Stimulated activated CD4-positive, alpha-beta T cell treated with anti-CD3 and anti-CD28 coated beads, Interleukin-12 subunit alpha, Interleukin-12 subunit beta, amount 100 ng/mL, for 4 hours (primary cell): ENCODE data around the gene ATF6.
"Not testable (repeated sequence)": the region's sequence is repeated elsewhere in the genome, so short reads cannot be mapped to it uniquely, and the experiment has no call there.

ENCODE experiments used
- DNase-seq: peaks from one replicate; pipeline ENCODE4 v3.0.0-alpha.2; 2020

ATF6 gene, protein sequence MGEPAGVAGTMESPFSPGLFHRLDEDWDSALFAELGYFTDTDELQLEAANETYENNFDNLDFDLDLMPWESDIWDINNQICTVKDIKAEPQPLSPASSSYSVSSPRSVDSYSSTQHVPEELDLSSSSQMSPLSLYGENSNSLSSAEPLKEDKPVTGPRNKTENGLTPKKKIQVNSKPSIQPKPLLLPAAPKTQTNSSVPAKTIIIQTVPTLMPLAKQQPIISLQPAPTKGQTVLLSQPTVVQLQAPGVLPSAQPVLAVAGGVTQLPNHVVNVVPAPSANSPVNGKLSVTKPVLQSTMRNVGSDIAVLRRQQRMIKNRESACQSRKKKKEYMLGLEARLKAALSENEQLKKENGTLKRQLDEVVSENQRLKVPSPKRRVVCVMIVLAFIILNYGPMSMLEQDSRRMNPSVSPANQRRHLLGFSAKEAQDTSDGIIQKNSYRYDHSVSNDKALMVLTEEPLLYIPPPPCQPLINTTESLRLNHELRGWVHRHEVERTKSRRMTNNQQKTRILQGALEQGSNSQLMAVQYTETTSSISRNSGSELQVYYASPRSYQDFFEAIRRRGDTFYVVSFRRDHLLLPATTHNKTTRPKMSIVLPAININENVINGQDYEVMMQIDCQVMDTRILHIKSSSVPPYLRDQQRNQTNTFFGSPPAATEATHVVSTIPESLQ

DNA sequence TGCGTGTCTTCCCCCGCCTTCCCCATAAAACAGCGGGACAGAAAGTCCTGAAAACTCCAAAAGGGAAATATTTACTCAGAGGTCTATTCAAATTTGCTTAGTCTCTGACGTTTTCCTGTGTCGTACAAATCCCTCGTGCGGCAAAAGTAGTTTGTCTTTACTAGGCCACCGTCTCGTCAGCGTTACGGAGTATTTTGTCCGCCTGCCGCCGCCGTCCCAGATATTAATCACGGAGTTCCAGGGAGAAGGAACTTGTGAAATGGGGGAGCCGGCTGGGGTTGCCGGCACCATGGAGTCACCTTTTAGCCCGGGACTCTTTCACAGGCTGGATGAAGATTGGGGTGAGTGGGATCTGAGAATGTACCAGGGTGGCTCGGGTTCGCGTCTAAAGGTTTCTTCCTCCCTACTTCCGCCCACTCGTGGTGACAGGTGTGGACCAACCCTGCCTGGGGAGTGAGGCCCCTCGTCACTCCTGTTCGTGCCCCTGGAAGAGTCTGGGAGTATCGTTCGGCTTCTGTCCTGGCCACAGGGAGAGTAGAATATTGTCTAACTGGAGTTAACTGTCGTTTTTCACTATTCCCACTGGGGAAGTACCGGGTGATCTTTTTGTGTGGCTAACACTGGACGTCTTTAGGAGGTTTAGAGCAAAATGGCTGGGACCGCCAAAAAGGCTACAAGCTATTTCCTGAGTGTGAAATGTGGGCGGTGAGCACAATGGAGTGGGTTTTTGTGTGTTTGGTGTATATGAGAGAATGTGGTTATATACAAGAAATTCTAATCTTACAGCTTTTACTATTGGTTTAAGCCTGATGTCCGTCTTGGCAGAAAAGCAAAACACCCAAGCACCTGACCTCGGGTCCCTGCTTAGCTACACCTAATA, at the start of gene ATF6:
Gene ATF6, plus strand, starts transcription at position 219 of the 880 bp plus-strand sequence. Its CDS starts 41 bp downstream, at position 260.
- DNase-seq = peak; percentile 72

DNA sequence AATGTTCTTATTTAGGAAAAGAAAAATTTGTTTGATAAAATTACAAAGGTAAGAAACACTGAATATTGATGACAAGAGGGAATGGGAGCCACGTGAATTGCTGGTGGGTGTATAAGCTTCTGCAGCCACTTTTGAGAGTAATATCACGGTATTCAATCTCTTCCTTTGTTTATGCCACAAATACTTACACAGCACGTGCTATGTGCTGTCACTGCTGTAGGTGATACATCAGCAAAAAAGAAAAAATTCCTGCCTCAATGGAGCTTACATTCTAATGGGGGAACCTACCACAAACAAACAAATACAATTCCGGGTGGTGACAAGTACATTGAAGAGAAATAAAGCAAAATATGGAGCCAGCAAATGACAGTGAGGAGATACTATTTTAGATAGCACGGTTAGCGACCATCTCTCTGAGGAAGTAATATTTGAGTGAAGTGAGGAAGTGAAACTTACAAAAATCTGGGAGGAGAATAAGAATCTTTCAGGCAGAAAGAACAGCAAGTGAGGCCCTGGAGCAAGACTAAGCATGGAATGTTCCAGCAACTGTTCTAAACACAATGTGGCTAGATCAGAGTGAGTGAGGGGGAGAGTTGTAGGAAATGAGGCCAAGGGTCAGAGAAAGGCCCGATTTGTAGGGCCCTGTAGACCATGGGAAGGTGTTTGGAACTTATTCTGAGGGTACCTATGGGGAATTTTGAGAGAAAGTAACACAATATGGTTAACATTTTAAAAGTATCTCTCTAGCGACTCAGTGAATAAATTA, 47.4 kb upstream of the ATF6 start:
- no peak for DNase-seq

DNA sequence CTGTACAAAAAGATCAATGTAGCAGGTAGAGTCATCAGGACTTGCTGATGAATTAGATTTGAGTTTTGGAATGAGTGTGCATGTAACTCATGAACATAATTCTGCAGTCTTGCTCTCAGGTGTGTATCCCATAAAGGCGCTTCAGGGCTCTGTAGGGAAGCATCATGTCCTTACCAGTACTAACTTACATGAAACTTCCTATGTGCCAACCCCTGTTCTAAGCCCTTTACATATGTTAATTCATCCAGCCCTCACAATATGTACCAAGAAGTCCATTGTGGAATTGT, 46.9 kb upstream of the ATF6 start:
- DNase-seq = no peak

DNA sequence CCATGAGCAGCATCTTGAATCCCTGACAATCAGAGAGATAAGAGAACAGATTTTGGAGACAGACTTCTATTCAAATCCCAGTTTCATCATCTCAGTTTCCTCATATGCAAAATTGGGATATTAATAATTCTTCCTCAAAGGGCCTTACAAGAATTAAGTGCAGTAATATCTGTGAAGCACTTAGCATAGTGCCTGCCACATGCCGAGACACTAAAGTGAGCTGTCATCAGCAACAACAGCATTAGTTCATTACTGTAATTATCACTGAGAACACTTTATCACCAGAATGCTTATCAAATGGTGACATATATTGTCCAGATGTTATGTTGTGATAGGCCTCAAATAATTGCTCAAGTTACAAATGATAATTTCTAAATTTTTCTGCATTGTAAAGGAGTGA, 45.7 kb upstream of the ATF6 start:
- no peak for DNase-seq

DNA sequence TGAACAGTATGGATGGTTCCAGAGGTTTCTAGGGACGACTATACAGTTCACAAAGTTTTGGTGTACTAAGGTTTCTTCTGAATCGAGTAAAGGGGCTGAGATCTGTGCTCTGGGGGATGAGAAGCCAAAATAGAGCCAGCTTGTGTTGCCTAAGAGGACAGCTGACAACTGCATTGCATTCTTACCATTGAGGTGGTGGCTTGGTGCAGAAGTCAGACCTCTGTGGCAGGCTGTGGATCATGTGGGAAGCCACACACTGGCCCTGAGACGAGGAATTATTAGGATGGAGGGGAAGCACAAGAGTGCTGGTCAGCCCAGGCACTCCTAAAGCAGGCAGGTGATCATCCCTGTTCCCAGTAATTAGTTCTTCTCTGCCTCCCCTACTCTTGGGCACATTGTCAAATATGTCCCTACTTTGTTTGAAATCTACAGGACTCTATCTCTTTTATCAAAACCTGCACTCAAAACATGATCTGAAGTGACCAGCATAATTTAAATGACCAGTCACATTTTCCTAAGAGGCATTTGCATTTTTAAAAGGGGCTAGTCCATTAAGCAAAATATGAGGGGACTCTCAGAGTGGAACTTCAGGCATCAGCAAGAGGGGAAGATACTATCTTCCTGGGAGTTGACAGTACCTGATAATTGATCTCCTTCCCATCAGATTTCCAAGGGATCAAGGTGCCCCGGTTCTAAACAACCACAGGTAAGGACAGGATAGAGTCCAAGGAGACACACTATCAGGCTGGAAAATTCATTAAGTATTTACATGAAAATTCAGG, 45.0 kb upstream of the ATF6 start, which contains the start of gene FCRLB:
Gene FCRLB, plus strand, starts transcription at position 589 of the 782 bp plus-strand sequence. CDS start 1,129 bp downstream, outside the sequence.
- DNase-seq = no peak

DNA sequence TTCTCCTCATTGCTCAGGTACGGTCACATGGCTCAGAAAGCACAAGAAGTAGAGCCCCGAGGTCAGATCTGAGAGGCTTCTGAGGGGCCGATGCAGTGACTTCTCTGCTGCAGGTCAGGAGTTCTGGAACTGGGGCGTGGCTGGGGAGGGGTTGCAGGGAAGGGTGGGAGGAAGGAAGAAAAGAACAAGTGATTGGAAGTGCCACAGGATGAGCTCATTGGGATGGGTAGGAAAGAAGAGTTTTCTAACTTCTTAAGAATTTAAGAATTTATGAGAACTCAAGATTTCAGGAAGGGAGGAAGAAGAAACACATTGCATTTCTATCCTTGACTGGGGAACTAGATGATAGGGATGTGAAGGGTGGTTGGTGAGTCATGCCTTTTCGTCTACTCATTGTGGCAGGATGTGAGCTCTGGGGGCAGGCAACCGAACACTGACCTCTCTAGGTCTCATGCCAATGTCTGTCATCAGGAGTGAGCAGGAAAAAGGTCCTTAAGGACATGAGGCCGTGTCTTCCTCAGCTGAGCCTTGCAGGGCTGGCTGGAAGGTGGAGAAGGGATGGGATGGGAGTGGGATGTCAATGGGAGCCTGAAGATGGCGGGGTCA, 44.3 kb upstream of the ATF6 start:
- DNase-seq = no peak

DNA sequence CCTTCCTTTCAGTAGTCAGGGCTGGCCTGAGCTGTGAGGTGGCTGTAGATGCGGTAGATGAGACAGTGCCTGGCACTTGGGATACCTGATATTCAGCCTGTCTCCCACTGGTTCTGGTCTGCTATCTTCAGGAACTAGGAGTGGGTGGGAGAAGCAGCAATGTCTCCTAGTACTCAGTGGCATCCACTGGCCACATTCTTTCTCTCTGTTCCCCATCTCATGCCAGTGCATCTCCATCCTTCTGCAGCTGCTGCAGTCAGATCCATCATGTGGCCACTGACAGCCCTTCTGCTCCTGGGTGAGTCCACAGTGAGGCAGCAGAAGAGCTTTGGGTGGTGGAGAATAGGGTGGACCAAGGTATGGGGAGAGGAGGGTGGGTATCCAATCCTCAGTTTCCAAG, 43.7 kb upstream of the ATF6 start:
- DNase-seq = no peak

DNA sequence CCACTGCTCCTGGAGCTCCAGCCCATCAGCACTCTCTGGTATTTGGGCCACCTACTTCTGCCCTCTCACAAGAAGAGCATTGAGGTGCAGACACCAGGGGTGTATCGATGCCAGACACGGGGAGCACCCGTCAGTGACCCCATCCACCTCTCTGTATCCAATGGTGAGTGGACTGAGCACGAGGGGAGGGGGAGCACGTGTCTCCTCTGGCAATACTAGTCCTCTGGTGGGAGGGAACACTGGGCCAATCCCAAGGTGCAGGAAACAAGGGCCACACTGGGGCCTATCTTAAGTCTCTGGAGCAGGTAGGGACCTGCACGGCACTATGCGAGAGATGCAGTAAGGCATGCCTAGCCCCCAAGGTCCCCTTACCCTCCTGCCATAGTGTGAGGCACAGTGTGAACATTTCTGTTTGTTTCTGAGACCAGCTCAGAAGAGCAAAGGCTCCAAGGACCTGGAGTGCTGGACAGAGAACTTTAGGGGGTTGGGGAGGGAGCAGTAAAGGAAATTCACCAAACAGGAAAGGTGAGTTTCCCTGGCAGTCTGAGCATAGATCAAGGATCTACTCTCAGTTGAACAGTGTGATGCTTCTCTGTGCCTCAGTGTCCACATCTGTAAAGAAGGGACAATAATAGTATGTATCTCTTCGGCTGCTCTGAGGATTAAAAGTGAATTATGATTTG, 42.5 kb upstream of the ATF6 start:
- no peak for DNase-seq

DNA sequence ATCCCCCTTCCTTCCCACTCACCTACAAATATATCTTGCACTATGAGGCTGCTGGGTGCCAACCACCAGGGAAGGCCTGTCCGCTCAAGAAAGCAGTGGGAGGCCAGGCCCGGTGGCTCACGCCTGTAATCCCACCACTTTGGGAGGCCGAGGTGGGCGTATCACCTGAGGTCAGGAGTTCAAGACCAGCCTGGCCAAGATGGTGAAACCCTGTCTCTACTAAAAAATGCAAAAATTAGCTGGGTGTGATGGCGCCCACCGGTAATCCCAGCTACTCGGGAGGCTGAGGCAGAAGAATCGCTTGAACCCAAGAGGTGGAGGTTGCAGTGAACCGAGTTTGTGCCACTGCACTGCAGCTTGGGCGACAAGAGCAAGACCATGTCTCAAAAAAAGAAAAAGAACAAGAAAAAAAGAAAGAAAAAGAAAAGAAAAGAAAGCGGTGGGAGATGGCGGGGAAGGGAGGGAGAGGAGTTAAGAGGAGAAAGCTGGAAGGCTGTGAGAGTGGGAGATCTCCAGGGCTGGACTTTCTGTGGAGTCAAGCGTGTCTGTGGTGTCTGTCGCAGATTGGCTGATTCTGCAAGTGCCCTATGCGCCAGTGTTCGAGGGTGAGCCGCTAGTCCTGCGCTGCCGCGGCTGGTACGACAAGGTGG, 40.7 kb upstream of the ATF6 start:
- not testable (repeated sequence) for DNase-seq

DNA sequence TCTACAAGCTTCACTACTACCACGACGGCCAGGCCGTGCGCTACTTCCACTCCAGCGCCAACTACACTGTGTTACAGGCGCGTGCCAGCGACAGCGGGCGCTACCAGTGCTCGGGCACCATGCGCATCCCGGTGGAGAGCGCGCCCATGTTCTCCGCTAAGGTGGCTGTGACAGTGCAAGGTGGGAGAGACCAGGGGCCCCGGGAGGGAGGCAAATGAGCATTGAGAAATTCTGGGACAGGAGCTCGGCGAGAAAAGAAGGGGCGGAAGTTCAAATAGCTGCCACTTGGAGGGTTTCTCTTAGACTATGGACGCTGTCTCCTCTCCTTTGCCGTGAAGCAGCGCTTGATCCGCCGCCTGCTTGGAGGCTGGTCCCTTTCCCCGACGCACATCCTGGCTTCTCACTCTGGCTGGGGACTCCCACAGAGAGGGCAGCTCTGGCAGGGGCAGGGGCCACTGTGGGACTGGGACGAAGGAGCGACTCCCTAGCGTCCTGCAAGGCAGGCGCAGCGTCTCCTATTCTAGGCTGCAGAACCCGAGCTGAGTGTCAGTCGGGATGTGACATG, 40.1 kb upstream of the ATF6 start:
- DNase-seq = peak; percentile 26

DNA sequence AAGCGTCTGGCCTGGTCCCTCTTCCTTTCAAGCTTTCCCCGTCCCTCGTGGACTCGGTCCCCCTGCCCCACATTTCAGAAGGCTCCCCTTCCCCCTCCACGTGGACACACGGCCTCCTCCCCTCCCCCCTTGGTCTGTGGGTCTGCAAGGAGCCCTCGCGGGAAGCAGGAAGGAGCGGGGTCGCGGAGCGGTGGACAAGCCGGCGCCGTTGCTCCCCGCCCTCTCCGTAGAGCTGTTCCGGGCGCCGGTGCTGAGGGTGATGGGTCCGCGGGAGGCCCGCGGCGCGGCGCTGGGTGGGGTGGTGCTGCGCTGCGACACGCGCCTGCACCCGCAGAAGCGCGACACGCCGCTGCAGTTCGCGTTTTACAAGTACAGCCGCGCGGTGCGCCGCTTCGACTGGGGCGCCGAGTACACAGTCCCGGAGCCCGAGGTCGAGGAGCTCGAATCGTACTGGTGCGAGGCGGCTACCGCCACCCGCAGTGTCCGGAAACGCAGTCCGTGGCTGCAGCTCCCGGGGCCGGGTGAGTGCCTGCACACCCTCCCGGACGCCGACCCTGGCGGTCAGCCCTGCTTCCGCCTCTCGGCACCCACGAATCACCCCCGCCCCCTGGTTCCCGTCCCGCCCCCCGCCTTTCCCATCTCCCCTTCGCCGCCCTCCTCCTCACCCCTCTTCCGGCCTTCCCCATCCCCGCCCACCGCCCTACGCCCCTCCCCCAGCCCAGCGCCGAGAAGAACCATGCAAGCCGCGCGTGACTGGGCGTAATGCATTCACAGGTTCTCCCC, 39.5 kb upstream of the ATF6 start:
- DNase-seq = peak; percentile 63

DNA sequence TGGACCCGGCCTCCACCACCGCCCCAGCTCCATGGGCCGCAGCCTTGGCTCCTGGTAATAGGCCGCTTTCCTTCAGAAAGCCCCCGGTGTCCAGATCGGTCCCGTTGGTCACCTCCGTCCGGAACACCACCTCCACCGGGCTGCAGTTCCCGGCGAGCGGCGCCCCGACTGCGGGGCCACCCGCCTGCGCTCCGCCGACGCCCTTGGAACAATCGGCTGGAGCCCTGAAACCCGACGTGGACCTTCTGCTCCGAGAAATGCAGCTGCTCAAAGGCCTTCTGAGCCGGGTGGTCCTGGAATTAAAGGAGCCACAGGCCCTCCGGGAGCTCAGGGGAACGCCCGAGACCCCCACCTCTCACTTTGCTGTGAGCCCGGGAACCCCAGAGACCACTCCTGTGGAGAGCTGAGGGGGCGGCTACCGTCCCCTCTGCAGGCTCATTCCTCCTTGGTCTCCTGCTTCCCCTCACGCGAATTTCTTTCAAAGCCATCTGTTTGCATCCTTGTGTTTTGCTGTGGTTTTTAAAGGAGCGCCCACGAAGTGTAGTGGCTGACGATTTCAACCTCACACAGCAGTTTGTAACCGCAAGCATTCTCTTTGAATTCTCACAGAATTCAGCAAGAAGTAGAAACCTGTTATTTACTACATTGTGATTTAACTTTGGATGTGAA, 38.7 kb upstream of the ATF6 start:
- no peak for DNase-seq

DNA sequence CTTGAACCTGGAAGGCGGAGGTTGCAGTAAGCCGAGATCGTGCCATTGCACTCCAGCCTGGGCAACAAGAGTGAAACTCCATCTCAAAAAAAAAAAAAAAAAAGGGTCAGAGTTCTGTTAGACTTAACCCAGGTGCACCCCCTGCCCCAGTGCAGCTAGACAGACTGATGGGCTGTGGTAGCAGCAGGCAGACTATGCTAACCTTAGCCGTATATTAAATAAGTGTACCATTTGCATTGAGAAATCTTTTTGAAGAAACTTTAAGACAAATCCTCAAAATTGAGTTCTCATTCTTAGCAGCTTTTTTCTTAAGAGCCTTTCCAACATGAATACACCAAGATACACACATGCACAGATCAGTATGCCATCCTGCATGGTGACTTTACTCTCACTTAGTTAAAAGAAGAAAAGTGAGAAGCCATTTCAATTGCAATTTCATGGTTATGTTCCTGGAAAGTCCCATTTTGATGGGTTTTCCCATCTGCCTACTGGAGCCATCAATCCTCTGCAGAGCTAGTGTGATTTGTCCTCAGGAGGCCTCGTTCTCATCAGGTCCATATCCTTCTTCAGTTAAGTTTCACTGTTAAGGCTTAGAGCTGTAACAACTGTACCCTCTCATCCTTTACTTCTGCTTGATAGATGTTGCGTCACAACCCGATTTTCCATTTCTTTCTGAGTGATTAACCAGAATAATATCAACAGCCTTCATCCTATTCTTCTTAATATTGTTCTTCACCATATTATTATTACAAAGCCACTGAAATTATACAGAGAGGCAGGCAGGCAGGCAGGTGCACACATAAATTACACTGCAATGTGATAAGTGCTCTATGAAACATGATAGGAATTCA, 37.5 kb upstream of the ATF6 start:
- DNase-seq = no peak

DNA sequence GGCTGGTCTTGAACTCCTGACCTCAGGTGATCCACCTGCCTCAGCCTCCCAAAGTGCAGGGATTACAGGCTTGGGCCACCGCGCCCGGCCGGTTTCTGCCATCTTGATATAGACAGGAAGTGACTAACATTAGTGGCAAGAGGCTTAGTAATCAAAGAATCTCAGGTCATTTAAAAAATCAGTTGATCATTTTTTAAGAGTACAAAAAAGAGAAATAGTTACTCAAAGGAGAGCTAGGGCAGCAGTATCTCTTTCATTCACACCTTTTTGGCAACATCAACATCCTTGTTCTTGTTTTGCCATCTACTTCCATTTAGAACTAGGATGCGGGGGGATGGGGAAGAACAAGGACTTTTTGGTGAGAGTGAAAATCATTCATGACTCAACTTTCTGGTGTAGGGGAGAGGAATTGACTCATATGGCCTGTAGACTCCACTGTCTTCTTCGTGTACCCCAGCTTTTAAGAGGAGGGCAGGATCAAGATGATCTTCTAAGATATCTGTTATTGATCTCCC, 36.0 kb upstream of the ATF6 start:
- DNase-seq = no peak

DNA sequence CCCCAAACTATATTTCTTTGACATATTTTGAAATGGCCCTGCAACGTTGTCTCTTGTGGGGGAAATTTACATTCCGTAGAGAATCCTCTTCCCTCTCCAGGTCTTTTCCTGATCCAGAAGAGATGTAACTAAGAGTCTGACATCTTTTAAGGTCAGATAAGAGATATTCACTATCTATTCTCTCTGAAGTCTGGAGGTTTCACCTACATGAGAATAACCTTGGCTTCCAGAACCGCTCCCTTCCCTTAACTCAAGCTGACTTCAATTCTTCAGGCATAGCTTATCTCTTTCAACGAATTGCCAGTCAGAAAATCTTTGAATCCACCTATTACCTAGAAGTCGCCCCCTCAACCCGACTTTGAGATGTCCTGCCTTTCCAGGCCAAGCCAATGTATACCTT, 34.9 kb upstream of the ATF6 start:
- no peak for DNase-seq

DNA sequence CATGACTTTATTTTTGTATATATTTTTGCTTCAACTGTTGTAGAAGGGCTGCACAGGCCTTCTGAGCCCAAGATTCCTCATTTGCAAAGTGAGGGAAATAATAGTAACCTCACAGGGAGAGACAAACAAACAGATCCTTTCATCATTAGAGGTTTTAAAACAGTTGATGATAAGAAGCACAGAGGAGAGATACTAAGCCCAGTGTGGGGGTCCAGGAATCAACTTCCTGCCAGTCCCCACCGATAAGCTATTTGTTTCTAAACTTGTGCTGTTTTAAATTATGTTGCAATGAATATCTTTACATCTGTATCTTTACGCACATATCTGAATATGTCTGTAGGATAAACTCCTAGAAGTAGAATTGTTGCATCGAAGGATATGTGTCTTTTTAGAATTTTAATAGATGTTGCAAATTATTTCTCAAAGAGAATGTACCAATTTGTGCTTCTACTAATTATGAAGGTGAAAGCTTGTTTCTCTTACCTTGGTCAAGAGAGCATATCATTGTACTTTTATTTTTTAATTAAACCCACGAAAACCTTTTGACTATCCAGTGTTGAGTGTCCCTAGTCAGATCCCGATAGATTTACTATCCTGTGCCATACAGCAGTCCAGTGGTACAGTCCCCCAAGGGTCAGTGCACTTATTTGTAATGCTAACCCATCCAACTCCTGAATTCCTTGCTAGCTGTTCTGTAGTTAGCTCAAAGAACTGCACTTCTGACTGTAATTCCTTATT, 34.0 kb upstream of the ATF6 start:
- no peak for DNase-seq

DNA sequence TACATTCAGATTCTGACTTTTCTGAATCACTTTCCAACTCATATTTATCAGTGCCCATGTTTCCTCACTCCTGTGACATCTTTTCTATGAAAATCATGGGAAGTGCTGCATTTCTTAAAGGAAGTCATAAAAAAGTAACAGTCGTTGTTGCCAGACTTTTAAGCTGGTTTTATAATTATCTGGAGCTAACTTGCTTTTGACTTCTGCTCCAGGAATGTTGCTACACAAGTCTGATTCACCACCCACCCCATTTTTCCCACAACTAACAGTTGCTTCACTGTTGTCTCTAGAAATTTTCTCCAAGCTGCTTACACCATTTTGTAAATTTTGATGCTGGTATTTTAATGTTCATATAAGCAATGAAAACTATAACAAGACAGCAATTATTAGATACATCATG, 32.6 kb upstream of the ATF6 start:
- DNase-seq = no peak
